Measurements from ENCODE around the gene HSPH1. TPM values are rescaled to one million over a fixed set of nuclear protein-coding genes. Genes with fewer than 3 reads are reported as not detected.

Gene HSPH1
- 10 to 100 TPM; 30.4 to 51.0 (median 41.3) TPM for total RNA-seq

DNA sequence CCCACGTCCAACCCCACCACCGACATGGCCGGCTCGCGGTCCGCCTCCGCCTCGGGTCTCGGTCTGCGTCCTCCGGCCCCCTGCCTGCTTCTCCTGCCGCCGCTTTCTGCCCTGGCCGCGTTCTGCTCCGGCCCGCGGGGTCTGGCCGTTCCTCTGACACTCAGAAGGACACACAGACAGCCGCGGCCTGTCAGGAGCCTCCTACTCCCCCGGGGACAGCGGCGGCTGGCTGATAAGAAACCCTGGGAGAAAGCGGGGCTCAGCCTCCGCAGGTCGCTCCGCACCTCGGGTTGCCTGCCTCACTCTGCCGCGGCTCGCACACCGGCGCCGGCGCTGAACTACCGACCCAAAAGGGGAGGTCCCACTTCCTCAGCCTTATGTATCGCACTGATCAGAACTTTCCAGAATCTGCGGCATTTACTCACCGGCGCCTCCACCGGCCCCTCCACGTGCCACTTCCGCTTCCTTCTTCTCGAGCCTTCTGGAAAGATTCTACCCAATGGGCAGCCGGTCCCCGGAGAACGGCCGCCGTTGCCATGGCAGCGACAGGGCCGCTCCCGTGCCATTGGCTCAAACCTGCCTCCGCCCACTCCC, at the start of gene HSPH1:
HSPH1 (minus strand) TSS at position 348 of the 594 bp plus-strand sequence; CDS start at position 26, 322 bp downstream.
- 0% methylated on average over 16 of the region's 54 CpGs for WGBS
- Histone ChIP-seq H3K9me3 (no peaks in the 10 kb centered on the region), H3K27ac (peak within 1 kb of the TSS; percentile 88), H3K4me3 (peak within 1 kb of the TSS; percentile 78), H3K27me3 (no peaks in the 10 kb centered on the region), H3K36me3 (peaks cover 4% of the 10 kb centered on the region), H3K4me1 (peaks cover 20% of the 10 kb centered on the region)
- DNase-seq (ENCODE audit: low spot score in 2 of 2): peak; percentile 99
- TF ChIP-seq CTCF (IDR thresholded peaks at IDR 0.05) (no peak), EP300 (IDR thresholded peaks at IDR 0.05) (no peak), POLR2AphosphoS5 (IDR thresholded peaks at IDR 0.05) (peak in 2 of 3 donors; percentile 48 to 59), POLR2A (IDR thresholded peaks at IDR 0.05) (peak; percentile 62 to 76)

DNA sequence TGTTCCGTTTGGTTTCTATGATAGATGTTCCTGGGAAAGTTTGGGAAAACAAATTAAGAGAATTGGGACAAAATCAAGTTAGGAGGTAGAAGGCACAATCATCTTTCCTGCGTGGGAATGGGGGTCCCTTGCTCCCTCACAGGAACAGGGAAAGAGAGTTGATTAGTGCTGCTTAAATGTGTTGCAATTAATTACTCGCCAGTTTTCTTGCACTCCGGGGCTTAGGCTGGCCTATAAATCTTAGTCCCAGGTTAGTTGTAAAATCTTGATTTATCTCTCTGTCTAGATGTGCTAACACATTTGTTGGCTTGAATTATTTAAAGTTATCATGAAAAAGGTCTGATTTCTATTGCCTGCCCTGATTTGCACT, 48.1 kb upstream of the HSPH1 start:
- Histone ChIP-seq H3K36me3 (no peaks in the 10 kb centered on the region), H3K27ac (no peak overlapping the region), H3K27me3 (no peaks in the 10 kb centered on the region), H3K4me1 (peaks cover 44% of the 10 kb centered on the region), H3K9me3 (no peaks in the 10 kb centered on the region), H3K4me3 (no peak overlapping the region)
- WGBS: 14% methylated on average over 4 of the region's 4 CpGs
- TF ChIP-seq EP300 (IDR thresholded peaks at IDR 0.05): no peak
- TF ChIP-seq POLR2A (IDR thresholded peaks at IDR 0.05): no peak
- TF ChIP-seq POLR2AphosphoS5 (IDR thresholded peaks at IDR 0.05): no peak
- DNase-seq (ENCODE audit: low spot score in 2 of 2): no peak

- no peaks in the 10 kb centered on the region for H3K27me3 ChIP-seq
- no peak for DNase-seq (ENCODE audit: low spot score in 2 of 2)
- peak overlapping the region; percentile 2 for H3K27ac ChIP-seq
- TF ChIP-seq EP300 (IDR thresholded peaks at IDR 0.05) (no peak), CTCF (IDR thresholded peaks at IDR 0.05) (no peak), POLR2AphosphoS5 (IDR thresholded peaks at IDR 0.05) (no peak), POLR2A (IDR thresholded peaks at IDR 0.05) (no peak)
- no peaks in the 10 kb centered on the region for H3K9me3 ChIP-seq
- H3K4me3 ChIP-seq: no peak overlapping the region
- no peaks in the 10 kb centered on the region for H3K36me3 ChIP-seq
- H3K4me1 ChIP-seq: peaks cover 42% of the 10 kb centered on the region
- WGBS: 16% methylated on average over 7 of the region's 8 CpGs
Observed at GRCh38 chr13:31209172-31209840, 47.6 kb upstream of the HSPH1 start.

- no peak overlapping the region for H3K27ac ChIP-seq
- no peaks in the 10 kb centered on the region for H3K36me3 ChIP-seq
- DNase-seq (ENCODE audit: low spot score in 2 of 2): no peak
- no peaks in the 10 kb centered on the region for H3K27me3 ChIP-seq
- H3K9me3 ChIP-seq: no peaks in the 10 kb centered on the region
- 47% methylated on average over 12 of the region's 12 CpGs for WGBS
- H3K4me1 ChIP-seq: peaks cover 41% of the 10 kb centered on the region
- TF ChIP-seq POLR2AphosphoS5 (IDR thresholded peaks at IDR 0.05) (no peak), EP300 (IDR thresholded peaks at IDR 0.05) (no peak), POLR2A (IDR thresholded peaks at IDR 0.05) (no peak), CTCF (IDR thresholded peaks at IDR 0.05) (no peak)
- H3K4me3 ChIP-seq: no peak overlapping the region
Observed at GRCh38 chr13:31208559-31209122, 46.9 kb upstream of the HSPH1 start.

DNA sequence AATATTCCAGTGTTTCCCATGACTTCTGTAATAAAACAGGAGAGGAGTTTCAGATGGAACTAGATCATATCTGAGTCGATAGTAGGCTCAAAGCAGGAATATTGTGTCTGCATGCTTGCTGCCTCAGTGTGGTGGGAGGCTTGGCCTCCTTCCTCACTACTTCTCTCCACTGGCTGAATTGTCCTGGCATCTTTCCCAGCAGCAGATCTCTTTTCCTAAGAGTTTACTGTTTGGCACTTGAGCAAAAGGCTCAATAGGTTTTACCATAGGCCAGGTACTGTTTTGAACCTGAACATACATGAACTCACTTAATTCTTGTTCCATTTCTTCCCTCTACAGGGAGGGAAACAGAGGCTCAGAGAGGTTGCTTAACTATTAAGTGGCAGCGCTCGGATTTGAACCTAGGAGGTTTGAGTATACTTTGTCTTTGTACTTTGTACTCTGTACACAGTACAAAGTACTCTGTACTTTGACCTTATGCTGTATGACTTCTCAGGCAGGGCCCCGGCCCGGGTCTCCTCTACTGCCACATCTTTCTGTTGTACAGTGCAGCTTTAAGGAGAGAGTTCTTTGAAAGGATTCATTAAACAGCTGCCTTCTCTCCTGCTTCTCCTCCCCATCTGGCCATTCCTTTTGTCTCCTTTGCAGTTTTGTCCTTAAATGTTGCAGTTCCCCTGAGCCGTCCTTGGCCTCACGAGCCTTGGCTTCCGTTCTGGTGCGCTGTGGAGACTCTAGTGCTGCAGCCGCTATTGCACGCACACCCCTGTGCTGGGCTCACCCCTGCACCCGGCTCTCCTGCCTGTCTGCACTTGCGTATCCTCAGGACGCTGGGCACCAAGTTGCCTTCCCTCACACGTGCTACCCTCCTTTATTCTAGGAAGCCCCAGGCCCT, 46.2 kb upstream of the HSPH1 start:
- Histone ChIP-seq H3K4me1 (peaks cover 47% of the 10 kb centered on the region), H3K27ac (no peak overlapping the region), H3K9me3 (no peaks in the 10 kb centered on the region), H3K4me3 (no peak overlapping the region), H3K36me3 (no peaks in the 10 kb centered on the region), H3K27me3 (no peaks in the 10 kb centered on the region)
- 56% methylated on average over 15 of the region's 15 CpGs for WGBS
- no peak for DNase-seq (ENCODE audit: low spot score in 2 of 2)
- no peak for TF ChIP-seq POLR2A (IDR thresholded peaks at IDR 0.05)
- TF ChIP-seq EP300 (IDR thresholded peaks at IDR 0.05): no peak
- TF ChIP-seq POLR2AphosphoS5 (IDR thresholded peaks at IDR 0.05): no peak
- TF ChIP-seq CTCF (IDR thresholded peaks at IDR 0.05): no peak
